Neural crest cell (in vitro differentiated cells): ENCODE data around the gene RLBP1. TPM values are rescaled to one million over a fixed set of nuclear protein-coding genes. Genes with fewer than 3 reads are reported as not detected.

Experiments
- DNase-seq: peaks from one replicate; pipeline ENCODE4 v3.0.0; 2021; ENCODE audit warnings: low read depth, mixed read lengths, low spot score
- H3K27ac Mint-ChIP-seq: one replicate; pipeline ENCODE4 v1.8.0; 2021; ENCODE audit warnings: mild to moderate bottlenecking, mixed read lengths; ENCODE audit not compliant: unreplicated experiment
- H3K27me3 Mint-ChIP-seq: 2 replicates; pipeline ENCODE4 v1.8.0; 2021; ENCODE audit warnings: low read depth, mild to moderate bottlenecking, mixed read lengths
- H3K36me3 Mint-ChIP-seq: 2 replicates; pipeline ENCODE4 v1.8.0; 2021; ENCODE audit warnings: low read depth, mild to moderate bottlenecking, mixed read lengths
- H3K4me1 Mint-ChIP-seq: 2 replicates; pipeline ENCODE4 v1.8.0; 2021; ENCODE audit warnings: mixed read lengths
- H3K4me3 Mint-ChIP-seq: one replicate; pipeline ENCODE4 v1.8.0; 2021; ENCODE audit warnings: mild to moderate bottlenecking, mixed read lengths
- H3K9me3 Mint-ChIP-seq: 2 replicates; pipeline ENCODE4 v1.8.0; 2021; ENCODE audit warnings: mixed read lengths
- CTCF ChIP-seq: fragments of 200-600 bp; sonication (generic); conservative IDR thresholded peaks from 2 replicates; pipeline ENCODE4 v1.5.0; 2021; ENCODE audit warnings: antibody characterized with exemption, mild to moderate bottlenecking
- total RNA-seq: library from RNA; stranded (reverse); gene quantifications from 2 replicates; pipeline ENCODE4 v1.2.1, GENCODE V29; 2021

Gene RLBP1
- total RNA-seq, 1 donor from 2014 or later, result 6.3 TPM

GRCh38 chr15:89205991-89206585 lies 15.3 kb downstream of the RLBP1 start:
- Mint-ChIP-seq H3K36me3 (no peaks in the 10 kb centered on the region), H3K9me3 (no peaks in the 10 kb centered on the region), H3K4me3 (no peak overlapping the region), H3K27me3 (no peaks in the 10 kb centered on the region), H3K4me1 (peaks cover 19% of the 10 kb centered on the region), H3K27ac (no peak overlapping the region)
- no peak for DNase-seq
- no peak for TF ChIP-seq CTCF

GRCh38 chr15:89203705-89204273 lies 17.6 kb downstream of the RLBP1 start:
- Mint-ChIP-seq H3K4me1 (peaks cover 40% of the 10 kb centered on the region), H3K27me3 (no peaks in the 10 kb centered on the region), H3K36me3 (no peaks in the 10 kb centered on the region), H3K4me3 (no peak overlapping the region), H3K9me3 (no peaks in the 10 kb centered on the region), H3K27ac (no peak overlapping the region)
- DNase-seq, result no peak
- TF ChIP-seq CTCF, result no peak

GRCh38 chr15:89201465-89202005 lies 19.8 kb downstream of the RLBP1 start:
- Mint-ChIP-seq H3K4me1 (peaks cover 56% of the 10 kb centered on the region), H3K36me3 (no peaks in the 10 kb centered on the region), H3K4me3 (no peak overlapping the region), H3K9me3 (no peaks in the 10 kb centered on the region), H3K27ac (no peak overlapping the region), H3K27me3 (no peaks in the 10 kb centered on the region)
- TF ChIP-seq CTCF, result no peak
- no peak for DNase-seq

- Mint-ChIP-seq H3K4me1 (peaks cover 69% of the 10 kb centered on the region), H3K9me3 (no peaks in the 10 kb centered on the region), H3K36me3 (peaks cover 3% of the 10 kb centered on the region), H3K27me3 (no peaks in the 10 kb centered on the region), H3K27ac (peak overlapping the region; percentile 58), H3K4me3 (no peak overlapping the region)
- TF ChIP-seq CTCF, result no peak
- DNase-seq, result no peak
These were observed 21.2 kb downstream of the RLBP1 start for GRCh38 chr15:89200182-89200581.

GRCh38 chr15:89199746-89200145 lies 21.6 kb downstream of the RLBP1 start:
- no peaks in the 10 kb centered on the region for H3K9me3 Mint-ChIP-seq
- no peaks in the 10 kb centered on the region for H3K27me3 Mint-ChIP-seq
- no peak for TF ChIP-seq CTCF
- DNase-seq, result no peak
- peak overlapping the region; percentile 48 for H3K4me3 Mint-ChIP-seq
- H3K4me1 Mint-ChIP-seq, result peaks cover 69% of the 10 kb centered on the region
- peaks cover 3% of the 10 kb centered on the region for H3K36me3 Mint-ChIP-seq
- H3K27ac Mint-ChIP-seq, result peak overlapping the region; percentile 95
